SH-SY5Y (cell line): Measurements from ENCODE around the gene TSC22D4.

Experiments used
- GATA2 ChIP-seq: IDR thresholded peaks from 2 replicates; pipeline ENCODE4 v1.6.1; 2011; ENCODE audit warnings: mild to moderate bottlenecking, low read depth, low read length
- GATA3 ChIP-seq: IDR thresholded peaks from 2 replicates; pipeline ENCODE4 v1.6.1; 2011; ENCODE audit warnings: low read depth, mild to moderate bottlenecking, low read length, moderate library complexity

DNA sequence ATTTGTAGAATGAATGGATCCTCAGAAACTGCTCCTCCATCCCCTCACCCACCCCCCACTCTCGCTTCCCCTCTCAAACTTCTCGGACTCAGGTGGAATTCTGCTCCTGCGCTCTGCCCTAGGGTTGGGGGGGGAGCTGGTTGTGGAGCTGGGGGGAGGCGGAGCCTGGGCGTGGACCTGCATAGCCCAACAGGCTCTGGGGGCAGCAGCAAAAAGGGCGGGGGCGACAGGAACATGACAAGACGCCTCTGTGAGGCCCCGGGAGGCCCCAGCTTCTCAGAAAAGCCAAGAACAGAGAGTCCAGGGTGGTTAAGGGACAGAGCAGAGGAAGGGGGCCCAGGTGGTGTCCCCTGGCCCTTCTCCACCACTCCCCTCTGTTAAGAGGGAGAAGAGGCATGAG lies 3.5 kb downstream of the TSC22D4 start:
- TF ChIP-seq GATA2 (no peak), GATA3 (no peak)
